GM21786 (cell line): ENCODE results near the gene TRIM56.
"Not testable (repeated sequence)": the region's sequence is repeated elsewhere in the genome, so short reads cannot be mapped to it uniquely, and the experiment has no call there.

ENCODE experiments used
- ATAC-seq: cut with Tn5 transposase; IDR thresholded peaks from one replicate; pipeline ENCODE4 v1.9.1; 2021; ENCODE audit not compliant: unreplicated experiment

TRIM56 gene

GRCh38 chr7:101112233-101112632, 27.0 kb downstream of the TRIM56 start:
- ATAC-seq = no peak

- ATAC-seq = not testable (repeated sequence)
Measured at GRCh38 chr7:101113140-101113539, 27.9 kb downstream of the TRIM56 start.

DNA sequence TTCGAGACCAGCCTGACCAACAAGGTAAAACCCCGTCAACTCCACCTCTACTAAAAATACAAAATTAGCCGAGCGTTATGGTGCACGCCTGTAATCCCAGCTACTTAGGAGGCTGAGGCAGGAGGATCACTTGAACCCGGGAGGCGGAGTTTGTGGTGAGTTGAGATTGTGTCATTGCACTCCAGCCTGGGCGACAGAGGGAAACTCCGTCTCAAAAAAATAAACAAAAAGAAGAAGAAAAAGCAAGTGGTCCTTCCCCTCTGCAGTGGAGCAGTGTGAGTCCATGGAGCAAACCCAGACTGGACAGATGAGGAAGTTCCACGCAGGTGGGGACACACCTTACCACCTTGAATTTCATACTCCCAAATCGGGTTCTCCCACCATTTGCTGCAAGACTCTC, 28.6 kb downstream of the TRIM56 start:
- no peak for ATAC-seq

DNA sequence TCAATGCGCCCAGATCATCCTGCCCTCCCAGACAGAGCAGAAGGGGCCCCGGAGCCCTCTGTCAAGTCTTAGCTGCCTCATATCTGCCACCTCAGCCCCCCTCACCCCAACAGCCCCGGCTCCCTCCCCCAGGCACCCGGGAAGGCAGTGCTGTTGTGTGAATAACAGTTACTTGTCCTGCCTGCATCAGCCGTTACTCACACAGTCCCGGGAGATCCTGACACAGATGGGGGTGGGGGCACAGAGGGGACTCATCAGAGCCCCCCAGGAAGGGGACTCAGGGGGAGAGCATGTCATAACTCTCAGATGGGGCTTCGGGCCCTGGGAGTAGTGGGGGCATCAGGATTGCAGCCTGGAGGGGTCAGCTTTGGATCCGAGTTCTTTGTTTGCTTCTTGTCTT, 29.2 kb downstream of the TRIM56 start:
- ATAC-seq = no peak

DNA sequence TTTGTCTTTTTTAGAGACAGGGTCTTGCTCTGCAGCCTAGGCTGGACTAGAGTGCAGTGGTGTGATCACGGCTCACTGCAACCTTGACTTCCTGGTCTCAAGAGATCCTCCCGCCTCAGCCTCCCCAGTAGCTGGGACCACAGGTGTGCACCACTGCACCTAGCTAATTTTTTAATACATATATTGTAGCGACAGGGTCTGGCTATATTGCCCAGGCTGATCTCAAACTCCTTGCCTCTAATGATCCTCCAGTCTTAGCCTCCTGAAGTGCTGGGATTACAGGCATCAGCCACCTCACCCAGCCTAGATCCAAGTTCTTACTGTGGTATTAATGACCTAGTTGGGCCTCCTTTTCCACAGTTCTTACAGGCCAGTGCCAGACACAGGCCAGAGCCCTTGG, 29.9 kb downstream of the TRIM56 start:
- no peak for ATAC-seq

GRCh38 chr7:101116898-101117297, 31.6 kb downstream of the TRIM56 start:
- no peak for ATAC-seq

DNA sequence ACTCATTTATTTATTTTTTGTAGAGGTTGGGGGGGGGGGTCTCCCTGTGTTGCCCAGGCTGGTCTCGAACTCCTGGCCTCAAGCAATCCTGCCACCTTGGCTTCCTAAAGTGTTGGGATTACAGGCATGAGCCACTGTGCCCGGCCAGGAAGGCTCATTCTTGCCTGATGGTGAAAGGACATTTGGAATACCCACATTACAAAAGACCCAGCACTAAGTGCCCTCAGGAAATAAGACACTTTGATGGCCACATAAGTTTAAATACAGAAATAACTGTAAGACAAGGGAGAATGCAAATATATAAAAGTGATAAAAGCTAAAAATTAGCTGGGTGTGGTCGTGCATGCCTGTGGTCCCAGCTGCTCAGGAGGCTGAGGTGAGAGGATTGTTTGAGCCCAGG, 33.6 kb downstream of the TRIM56 start:
- ATAC-seq = no peak

- ATAC-seq = no peak
Measured at GRCh38 chr7:101119876-101120275, 34.6 kb downstream of the TRIM56 start.

GRCh38 chr7:101120315-101120714, 35.0 kb downstream of the TRIM56 start:
- no peak for ATAC-seq

GRCh38 chr7:101121631-101121990, 36.3 kb downstream of the TRIM56 start:
- not testable (repeated sequence) for ATAC-seq

- no peak for ATAC-seq
Measured at GRCh38 chr7:101121991-101122932, 37.0 kb downstream of the TRIM56 start.

- no peak for ATAC-seq
Measured at GRCh38 chr7:101122933-101123702, 37.8 kb downstream of the TRIM56 start.

DNA sequence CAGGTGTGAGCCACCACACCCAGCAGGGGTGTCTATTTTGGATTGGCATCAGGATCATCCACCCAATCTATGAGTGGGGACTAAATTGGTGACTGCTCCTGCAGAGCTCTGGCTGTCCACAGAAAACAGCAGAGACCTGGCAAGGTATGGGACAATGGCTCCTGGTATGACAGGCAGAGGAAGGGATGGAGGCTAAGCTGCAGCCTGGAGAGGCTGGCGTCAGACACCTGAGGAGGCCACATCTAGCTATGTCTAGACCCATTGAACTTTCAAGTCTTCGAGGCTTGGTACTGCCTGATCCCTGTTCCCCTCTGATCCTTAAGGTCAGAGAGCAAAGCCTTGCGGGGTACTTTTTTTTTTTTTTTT, 38.4 kb downstream of the TRIM56 start:
- no peak for ATAC-seq

DNA sequence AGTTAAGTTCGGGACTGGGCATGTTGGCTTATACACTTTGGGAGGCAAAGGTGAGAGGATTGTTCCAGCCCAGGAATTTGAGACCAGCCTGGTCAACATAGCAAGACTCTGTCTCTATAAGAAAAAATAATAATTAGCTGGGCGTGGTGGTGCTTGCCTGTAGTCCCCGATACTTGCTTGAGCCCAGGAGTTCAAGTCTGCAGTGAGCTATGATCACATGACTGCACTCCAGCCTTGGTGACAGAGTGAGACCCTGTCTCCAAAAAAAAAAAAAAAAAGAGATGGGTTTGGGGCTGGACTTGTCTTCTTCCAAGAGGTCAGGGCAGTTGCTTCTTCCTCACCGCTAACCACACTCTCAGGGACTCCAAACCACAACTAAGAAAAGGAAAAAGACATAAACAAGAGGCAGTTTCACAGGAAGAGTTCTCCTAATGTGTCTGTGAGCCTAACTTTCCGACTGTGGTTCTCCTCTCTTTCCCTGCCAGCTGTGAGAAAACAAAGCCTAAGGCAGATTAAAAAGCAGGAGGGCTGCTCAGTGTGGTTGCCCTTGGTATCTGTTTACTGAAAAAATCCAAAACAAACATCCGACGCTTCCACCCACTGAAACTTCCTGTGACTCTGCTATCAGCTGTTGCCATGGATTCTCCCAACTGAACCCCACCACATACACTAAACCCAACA, 39.2 kb downstream of the TRIM56 start:
- no peak for ATAC-seq

DNA sequence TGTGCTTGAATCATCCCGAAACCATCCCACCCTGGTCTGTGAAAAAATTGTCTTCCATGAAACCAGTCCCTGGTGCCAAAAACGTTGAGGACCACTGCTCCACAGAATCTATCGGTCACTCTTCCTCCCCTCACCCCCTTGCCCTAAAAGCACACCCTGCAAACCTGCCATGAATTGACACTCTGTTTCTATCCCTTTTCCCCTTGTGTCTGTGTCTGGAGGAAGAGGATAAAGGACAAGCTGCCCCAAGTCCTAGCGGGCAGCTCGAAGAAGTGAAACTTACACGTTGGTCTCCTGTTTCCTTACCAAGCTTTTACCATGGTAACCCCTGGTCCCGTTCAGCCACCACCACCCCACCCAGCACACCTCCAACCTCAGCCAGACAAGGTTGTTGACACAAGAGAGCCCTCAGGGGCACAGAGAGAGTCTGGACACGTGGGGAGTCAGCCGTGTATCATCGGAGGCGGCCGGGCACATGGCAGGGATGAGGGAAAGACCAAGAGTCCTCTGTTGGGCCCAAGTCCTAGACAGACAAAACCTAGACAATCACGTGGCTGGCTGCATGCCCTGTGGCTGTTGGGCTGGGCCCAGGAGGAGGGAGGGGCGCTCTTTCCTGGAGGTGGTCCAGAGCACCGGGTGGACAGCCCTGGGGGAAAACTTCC, 40.8 kb downstream of the TRIM56 start:
- ATAC-seq = peak; percentile 63

DNA sequence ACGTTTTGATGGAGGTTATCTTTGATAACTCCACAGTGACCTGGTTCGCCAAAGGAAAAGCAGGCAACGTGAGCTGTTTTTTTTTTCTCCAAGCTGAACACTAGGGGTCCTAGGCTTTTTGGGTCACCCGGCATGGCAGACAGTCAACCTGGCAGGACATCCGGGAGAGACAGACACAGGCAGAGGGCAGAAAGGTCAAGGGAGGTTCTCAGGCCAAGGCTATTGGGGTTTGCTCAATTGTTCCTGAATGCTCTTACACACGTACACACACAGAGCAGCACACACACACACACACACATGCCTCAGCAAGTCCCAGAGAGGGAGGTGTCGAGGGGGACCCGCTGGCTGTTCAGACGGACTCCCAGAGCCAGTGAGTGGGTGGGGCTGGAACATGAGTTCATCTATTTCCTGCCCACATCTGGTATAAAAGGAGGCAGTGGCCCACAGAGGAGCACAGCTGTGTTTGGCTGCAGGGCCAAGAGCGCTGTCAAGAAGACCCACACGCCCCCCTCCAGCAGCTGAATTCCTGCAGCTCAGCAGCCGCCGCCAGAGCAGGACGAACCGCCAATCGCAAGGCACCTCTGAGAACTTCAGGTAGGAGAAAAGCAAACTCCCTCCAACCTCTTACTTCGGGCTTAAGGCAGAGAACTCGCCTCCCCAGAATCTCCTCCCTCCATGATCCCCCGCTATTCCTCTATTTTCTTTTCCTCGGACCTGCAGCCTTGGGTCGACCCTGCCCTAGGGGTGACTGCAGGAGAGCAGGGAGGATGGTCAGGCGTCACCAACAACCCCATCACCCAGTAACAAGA, 41.6 kb downstream of the TRIM56 start, which contains the start of gene SERPINE1:
Gene SERPINE1 (plus strand): TSS at position 454 of the 809 bp plus-strand sequence. CDS start 1,290 bp downstream, outside the sequence.
- peak; percentile 48 for ATAC-seq

GRCh38 chr7:101127460-101128039, 42.3 kb downstream of the TRIM56 start:
- no peak for ATAC-seq

DNA sequence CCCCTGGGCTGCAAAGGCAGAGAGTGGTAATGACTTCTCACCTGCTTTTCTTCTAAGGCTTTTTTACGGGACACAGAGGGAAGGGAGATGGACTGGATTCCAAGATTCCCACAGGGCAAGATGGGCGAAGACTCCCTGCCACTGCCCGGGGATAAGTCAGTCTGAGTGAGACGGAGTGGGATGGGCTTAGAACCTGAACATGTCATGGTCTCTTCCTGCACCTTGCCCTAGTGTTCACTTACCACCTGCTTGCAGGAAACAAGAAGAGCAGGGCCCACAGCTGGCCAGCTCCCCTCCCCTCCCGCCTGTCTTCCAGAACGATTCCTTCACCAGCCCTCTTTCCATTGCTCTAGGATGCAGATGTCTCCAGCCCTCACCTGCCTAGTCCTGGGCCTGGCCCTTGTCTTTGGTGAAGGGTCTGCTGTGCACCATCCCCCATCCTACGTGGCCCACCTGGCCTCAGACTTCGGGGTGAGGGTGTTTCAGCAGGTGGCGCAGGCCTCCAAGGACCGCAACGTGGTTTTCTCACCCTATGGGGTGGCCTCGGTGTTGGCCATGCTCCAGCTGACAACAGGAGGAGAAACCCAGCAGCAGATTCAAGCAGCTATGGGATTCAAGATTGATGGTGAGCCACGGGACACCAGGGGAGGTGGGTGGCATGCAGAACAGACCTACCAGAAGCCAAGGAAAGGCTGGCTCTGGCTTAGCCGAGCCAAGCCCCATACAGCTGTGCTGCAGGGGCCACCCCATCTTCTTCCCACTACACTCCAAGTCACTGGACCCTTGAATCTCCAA, 43.0 kb downstream of the TRIM56 start:
- ATAC-seq = no peak

- ATAC-seq = no peak
Measured at GRCh38 chr7:101129603-101130117, 44.4 kb downstream of the TRIM56 start.
